Hematopoietic multipotent progenitor cell treated with erythropoietin and hydrocortisone succinate and interleukin-3 and kit ligand, for 15 days (in vitro differentiated cells): ENCODE measurements around the gene ATF7IP.

Experiments
- DNase-seq: peaks from one replicate; pipeline ENCODE4 v3.0.0-alpha.2; 2015; ENCODE audit warnings: low spot score

The ATF7IP gene

GRCh38 chr12:14481201-14481600 is 115.7 kb downstream of the ATF7IP start:
- DNase-seq = no peak

- DNase-seq = no peak
These were observed 116.9 kb downstream of the ATF7IP start for GRCh38 chr12:14482361-14482760.

- DNase-seq = no peak
These were observed 117.4 kb downstream of the ATF7IP start for GRCh38 chr12:14482886-14483285.

- no peak for DNase-seq
These were observed 129.8 kb downstream of the ATF7IP start for GRCh38 chr12:14495326-14495725.

GRCh38 chr12:14505626-14506596 is 140.4 kb downstream of the ATF7IP start:
- no peak for DNase-seq

- DNase-seq = no peak
These were observed 145.1 kb downstream of the ATF7IP start for GRCh38 chr12:14510574-14510973.

GRCh38 chr12:14514154-14514842 is 148.8 kb downstream of the ATF7IP start:
- DNase-seq = no peak

GRCh38 chr12:14514946-14515345 is 149.5 kb downstream of the ATF7IP start:
- DNase-seq = no peak

GRCh38 chr12:14521822-14522221 is 156.3 kb downstream of the ATF7IP start:
- no peak for DNase-seq

- no peak for DNase-seq
These were observed 160.5 kb downstream of the ATF7IP start for GRCh38 chr12:14525964-14526363.

- DNase-seq = no peak
These were observed 166.7 kb downstream of the ATF7IP start for GRCh38 chr12:14532152-14532551.

GRCh38 chr12:14537088-14537487 is 171.6 kb downstream of the ATF7IP start:
- DNase-seq = no peak

- DNase-seq = no peak
These were observed 175.4 kb downstream of the ATF7IP start for GRCh38 chr12:14540801-14541462.

- DNase-seq = no peak
These were observed 180.0 kb downstream of the ATF7IP start for GRCh38 chr12:14545144-14546124.

- DNase-seq = no peak
These were observed 182.1 kb downstream of the ATF7IP start for GRCh38 chr12:14547571-14547970.

GRCh38 chr12:14548609-14549008 is 183.1 kb downstream of the ATF7IP start:
- DNase-seq = no peak
